ENCODE measurements around the gene PPFIBP1. TPM values are rescaled to one million over a fixed set of nuclear protein-coding genes. Genes with fewer than 3 reads are reported as not detected.

PPFIBP1 gene
- total RNA-seq, 1 donor from 2014 or later: 117 TPM

DNA sequence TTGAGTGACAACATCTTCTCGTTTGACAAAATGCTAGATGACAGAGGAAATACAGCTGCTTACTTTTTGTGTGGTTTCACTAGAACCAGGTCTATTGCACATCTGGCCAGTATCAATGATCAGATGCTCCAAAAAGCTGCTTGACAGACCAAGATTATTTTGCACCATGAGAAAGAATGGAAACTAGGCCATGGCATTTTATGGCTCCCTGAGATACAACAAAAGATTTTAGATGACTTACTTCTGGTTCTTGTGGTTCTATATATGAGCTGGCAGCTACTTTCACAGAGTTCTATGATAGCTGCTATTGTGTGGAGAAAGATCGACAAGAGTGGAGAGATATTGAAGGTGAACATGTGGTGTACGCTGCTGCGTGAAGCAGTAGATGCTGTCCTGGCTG, 25.9 kb upstream of the PPFIBP1 start:
- no peak for DNase-seq
- TF ChIP-seq, protein P1, sequence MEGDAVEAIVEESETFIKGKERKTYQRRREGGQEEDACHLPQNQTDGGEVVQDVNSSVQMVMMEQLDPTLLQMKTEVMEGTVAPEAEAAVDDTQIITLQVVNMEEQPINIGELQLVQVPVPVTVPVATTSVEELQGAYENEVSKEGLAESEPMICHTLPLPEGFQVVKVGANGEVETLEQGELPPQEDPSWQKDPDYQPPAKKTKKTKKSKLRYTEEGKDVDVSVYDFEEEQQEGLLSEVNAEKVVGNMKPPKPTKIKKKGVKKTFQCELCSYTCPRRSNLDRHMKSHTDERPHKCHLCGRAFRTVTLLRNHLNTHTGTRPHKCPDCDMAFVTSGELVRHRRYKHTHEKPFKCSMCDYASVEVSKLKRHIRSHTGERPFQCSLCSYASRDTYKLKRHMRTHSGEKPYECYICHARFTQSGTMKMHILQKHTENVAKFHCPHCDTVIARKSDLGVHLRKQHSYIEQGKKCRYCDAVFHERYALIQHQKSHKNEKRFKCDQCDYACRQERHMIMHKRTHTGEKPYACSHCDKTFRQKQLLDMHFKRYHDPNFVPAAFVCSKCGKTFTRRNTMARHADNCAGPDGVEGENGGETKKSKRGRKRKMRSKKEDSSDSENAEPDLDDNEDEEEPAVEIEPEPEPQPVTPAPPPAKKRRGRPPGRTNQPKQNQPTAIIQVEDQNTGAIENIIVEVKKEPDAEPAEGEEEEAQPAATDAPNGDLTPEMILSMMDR (IDR thresholded peaks at IDR 0.05): no peak
- no peak for ATAC-seq
- intact Hi-C loops (cut with DNase I): no loop called here
- H3K9me3 ChIP-seq: no peaks in the 10 kb centered on the region
- no peaks in the 10 kb centered on the region for H3K27me3 ChIP-seq (ENCODE audit: low read depth)
- no peak overlapping the region for H3K4me3 ChIP-seq
- no peaks in the 10 kb centered on the region for H3K36me3 ChIP-seq
- H3K4me1 ChIP-seq: no peaks in the 10 kb centered on the region
- no peak overlapping the region for H3K27ac ChIP-seq

DNA sequence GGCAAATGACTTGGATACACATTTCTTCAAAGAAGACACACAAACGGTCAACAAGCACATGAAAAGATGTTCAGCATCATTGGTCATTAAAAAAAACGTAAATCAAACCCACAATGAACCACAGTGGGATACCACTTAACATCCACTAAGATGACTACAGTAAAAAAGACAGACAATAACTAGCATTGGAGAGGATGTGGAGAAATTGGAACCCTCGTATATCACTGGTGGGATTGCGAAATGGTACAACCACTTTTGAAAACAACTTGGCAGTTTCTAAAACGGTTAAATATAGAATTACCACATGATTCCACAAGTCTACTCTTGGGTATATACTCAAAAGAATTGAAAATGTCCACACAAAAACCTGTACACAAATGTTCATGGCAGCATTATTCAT, 25.2 kb upstream of the PPFIBP1 start:
- intact Hi-C loops (cut with DNase I): no loop called here
- Histone ChIP-seq H3K27ac (no peak overlapping the region), H3K9me3 (no peaks in the 10 kb centered on the region), H3K4me3 (no peak overlapping the region), H3K36me3 (no peaks in the 10 kb centered on the region), H3K4me1 (no peaks in the 10 kb centered on the region), H3K27me3 (ENCODE audit: low read depth) (no peaks in the 10 kb centered on the region)
- TF ChIP-seq, protein P1 (IDR thresholded peaks at IDR 0.05): no peak
- no peak for ATAC-seq
- no peak for DNase-seq

DNA sequence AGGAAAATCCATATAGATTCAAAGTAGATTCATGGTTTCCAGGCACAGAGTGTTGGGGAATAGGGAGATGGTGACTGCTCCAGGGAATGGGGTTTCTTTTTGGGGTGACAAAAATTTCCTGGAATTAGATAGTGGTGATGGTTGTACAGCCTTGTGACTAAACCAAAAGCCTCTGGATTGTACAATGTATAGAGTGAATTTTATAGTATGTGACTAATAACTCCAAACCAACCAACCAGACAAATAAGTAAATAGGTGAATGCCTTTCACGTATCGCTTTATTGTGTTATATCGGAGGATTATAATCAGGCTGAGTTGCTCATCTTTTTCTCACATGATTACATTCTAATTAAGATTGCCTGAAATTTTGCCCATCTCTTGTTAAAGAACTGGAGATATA, 24.6 kb upstream of the PPFIBP1 start:
- DNase-seq (no peak), ATAC-seq (no peak)
- TF ChIP-seq, protein P1 (IDR thresholded peaks at IDR 0.05): no peak
- H3K9me3 ChIP-seq: no peaks in the 10 kb centered on the region
- H3K4me3 ChIP-seq: no peak overlapping the region
- no peaks in the 10 kb centered on the region for H3K36me3 ChIP-seq
- no peaks in the 10 kb centered on the region for H3K27me3 ChIP-seq (ENCODE audit: low read depth)
- H3K27ac ChIP-seq: no peak overlapping the region
- intact Hi-C loops (cut with DNase I): no loop called here
- no peaks in the 10 kb centered on the region for H3K4me1 ChIP-seq

DNA sequence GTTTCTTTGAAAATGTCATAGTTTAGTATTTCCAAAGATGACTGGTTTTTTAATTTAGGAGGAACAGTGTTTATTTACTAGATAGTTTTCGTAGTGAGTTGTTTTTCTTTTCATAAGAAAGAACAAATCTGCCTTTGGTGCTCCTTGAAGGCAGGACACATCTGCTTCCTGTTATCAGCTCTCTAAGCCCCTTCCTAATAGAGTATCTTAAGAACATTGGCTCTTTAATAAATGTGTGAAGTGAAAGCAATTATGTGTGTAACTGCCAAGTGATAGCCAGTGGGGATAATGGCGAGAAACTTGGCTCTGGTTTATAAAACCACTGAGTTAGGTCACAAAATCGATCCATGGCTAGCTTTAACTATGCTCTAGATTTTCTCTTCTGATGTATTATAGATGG, 23.5 kb upstream of the PPFIBP1 start:
- Histone ChIP-seq H3K9me3 (no peaks in the 10 kb centered on the region), H3K4me1 (no peaks in the 10 kb centered on the region), H3K4me3 (no peak overlapping the region), H3K36me3 (no peaks in the 10 kb centered on the region), H3K27me3 (ENCODE audit: low read depth) (no peaks in the 10 kb centered on the region), H3K27ac (no peak overlapping the region)
- intact Hi-C loops (cut with DNase I): no loop called here
- DNase-seq (no peak), ATAC-seq (no peak)
- TF ChIP-seq, protein P1 (IDR thresholded peaks at IDR 0.05): no peak

DNA sequence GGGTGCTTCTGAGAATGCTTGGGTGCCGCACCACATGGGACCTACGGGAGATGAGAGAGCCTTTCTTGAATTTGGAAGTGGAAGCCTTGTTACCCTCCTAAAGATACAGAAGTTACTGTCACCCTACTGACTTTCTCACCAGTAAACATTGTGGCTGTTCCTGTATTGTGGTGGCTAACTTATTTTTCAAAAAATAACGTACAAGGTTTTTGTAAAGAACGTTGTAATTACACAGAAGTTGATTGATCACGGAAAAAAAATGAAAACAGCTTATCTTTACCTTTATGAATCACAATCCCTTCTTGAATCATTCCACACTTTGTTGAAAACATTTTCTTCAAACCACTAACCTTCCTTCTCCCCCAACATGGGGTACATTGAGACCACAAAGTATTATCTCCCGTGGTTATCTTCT, 22.0 kb upstream of the PPFIBP1 start:
- no peak for DNase-seq
- no peaks in the 10 kb centered on the region for H3K27me3 ChIP-seq (ENCODE audit: low read depth)
- H3K4me3 ChIP-seq: no peak overlapping the region
- no peaks in the 10 kb centered on the region for H3K4me1 ChIP-seq
- intact Hi-C loops (cut with DNase I): no loop called here
- ATAC-seq: no peak
- TF ChIP-seq, protein P1 (IDR thresholded peaks at IDR 0.05): no peak
- H3K9me3 ChIP-seq: no peaks in the 10 kb centered on the region
- H3K27ac ChIP-seq: no peak overlapping the region
- H3K36me3 ChIP-seq: no peaks in the 10 kb centered on the region

DNA sequence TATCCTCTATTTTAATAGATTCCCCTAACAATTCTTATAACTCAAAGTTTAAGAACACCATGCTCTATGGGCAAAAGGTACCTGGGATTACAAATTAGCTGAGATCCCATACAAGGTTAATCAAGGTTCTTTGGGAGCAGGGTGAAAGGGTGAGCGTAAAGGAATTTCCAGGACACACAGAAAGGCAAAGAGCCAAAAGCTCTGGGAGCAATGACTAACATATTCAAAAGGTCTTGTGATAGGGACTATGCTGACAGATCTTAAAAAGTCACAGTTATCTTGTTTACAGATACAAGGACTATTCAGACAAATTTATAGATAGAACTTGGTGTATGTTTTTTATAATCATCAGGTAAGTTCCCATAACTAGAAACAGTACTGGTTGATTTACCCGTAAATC, 19.5 kb upstream of the PPFIBP1 start:
- intact Hi-C loops (cut with DNase I): no loop called here
- Histone ChIP-seq H3K36me3 (no peaks in the 10 kb centered on the region), H3K4me3 (no peak overlapping the region), H3K27me3 (ENCODE audit: low read depth) (no peaks in the 10 kb centered on the region), H3K9me3 (no peaks in the 10 kb centered on the region), H3K4me1 (no peaks in the 10 kb centered on the region), H3K27ac (no peak overlapping the region)
- DNase-seq (no peak), ATAC-seq (no peak)
- TF ChIP-seq, protein P1 (IDR thresholded peaks at IDR 0.05): no peak

Data from lower lobe of right lung (tissue), 2 donors.